H1 (cell line): ENCODE data around the gene ERCC1. TPM values are rescaled to one million over a fixed set of nuclear protein-coding genes. Genes with fewer than 3 reads are reported as not detected.

Experiments
- microRNA-seq, 2 experiments: library from miRNA; unstranded; fragments of <30 nt; microRNA quantifications; one replicate each; pipeline versions ENCODE4 to v1.2.0, GENCODE V29; 2016 to 2020; ENCODE audit warnings: borderline microRNAs expressed in 2 of 2, borderline number of aligned reads in 2 of 2, borderline replicate concordance in 1 of 2
- polyA plus RNA-seq, 7 experiments: library from polyadenylated mRNA; depleted of rRNA in 3 of 7; stranded (reverse) in 5 of 7; unstranded in 2 of 7; fragments of >200 nt in 5 of 7; fragments of 200-250 nt in 2 of 7; gene quantifications; 1 replicate in 5 of 7; 2 replicates in 1 of 7; 4 replicates in 1 of 7; pipeline versions ENCODE4 v1.2.1 to v1.2.3, GENCODE V29; 2011 to 2013; ENCODE audit warnings: missing spikeins in 2 of 7, mixed read lengths in 2 of 7
- small RNA-seq: library from polyadenylated mRNA; stranded (forward); fragments of <200 nt; extraction: miRNeasy Mini kit (QIAGEN cat#:217004); gene quantifications from one replicate; pipeline ENCODE3, GENCODE V24; 2013; ENCODE audit not compliant: insufficient read depth
- total RNA-seq: library from RNA; stranded (reverse); fragmentation: NEBNext Ultra II Directional; extraction: Animal tissue kit (Norgen Biotek cat#: 25700); gene quantifications from 2 replicates; pipeline ENCODE4 v1.2.1, GENCODE V29; 2021

The ERCC1 gene
- total and polyA plus RNA-seq, 2 of the 8 experiments (the other 6 are each of a cell fraction or from before 2014, with no cell fraction given): 44.7 to 94.2 TPM

Small RNA genes lying within 50 kb of the gene (microRNA-seq; reads per million reads assigned to microRNA genes)
- 0 reads per million in 2 experiments for gene MIR6088

Small RNA genes lying within 50 kb of the gene (small RNA-seq; reads per million reads assigned to genes)
- not detected for gene MIR6088

Other genes starting within 250 kb of the ERCC1 start
- 30.5 and 31.8 TPM in 2 replicates for gene TRAPPC6A, start 245.7 kb downstream of the ERCC1 start, total RNA-seq
- 130 and 144 TPM in 2 replicates for gene TRAPPC6A, start 245.7 kb downstream of the ERCC1 start, polyA plus RNA-seq (2011; rRNA removed)
- gene BLOC1S3, start 245.1 kb downstream of the ERCC1 start, total RNA-seq: 6.0 and 8.0 TPM in 2 replicates
- gene BLOC1S3, start 245.1 kb downstream of the ERCC1 start, polyA plus RNA-seq (2011; rRNA removed): 6.1 and 7.6 TPM in 2 replicates
- 1.5 and 1.6 TPM in 2 replicates for gene EXOC3L2, start 178.5 kb downstream of the ERCC1 start, total RNA-seq
- 1.4 and 3.4 TPM in 2 replicates for gene EXOC3L2, start 178.5 kb downstream of the ERCC1 start, polyA plus RNA-seq (2011; rRNA removed)
- 46.8 and 49.8 TPM in 2 replicates for gene MARK4, start 172.6 kb downstream of the ERCC1 start, total RNA-seq
- 12.3 and 22.4 TPM in 2 replicates for gene MARK4, start 172.6 kb downstream of the ERCC1 start, polyA plus RNA-seq (2011; rRNA removed)
- gene CKM, start 101.0 kb downstream of the ERCC1 start, total RNA-seq: not detected in 2 replicates
- 0.08 and 0.09 TPM in 2 replicates for gene CKM, start 101.0 kb downstream of the ERCC1 start, polyA plus RNA-seq (2011; rRNA removed)
- 2.8 and 3.2 TPM in 2 replicates for gene KLC3, start 83.2 kb downstream of the ERCC1 start, total RNA-seq
- gene KLC3, start 83.2 kb downstream of the ERCC1 start, polyA plus RNA-seq (2011; rRNA removed): 1.3 and 2.4 TPM in 2 replicates
- 93.4 and 107 TPM in 2 replicates for gene ERCC2, start 53.3 kb downstream of the ERCC1 start, total RNA-seq
- 117 and 197 TPM in 2 replicates for gene ERCC2, start 53.3 kb downstream of the ERCC1 start, polyA plus RNA-seq (2011; rRNA removed)
- gene PPP1R13L, start 18.8 kb downstream of the ERCC1 start, total RNA-seq: 15.3 and 18.4 TPM in 2 replicates
- gene PPP1R13L, start 18.8 kb downstream of the ERCC1 start, polyA plus RNA-seq (2011; rRNA removed): 9.1 and 20.4 TPM in 2 replicates
- 34.8 and 38.0 TPM in 2 replicates for gene POLR1G, start 17.3 kb downstream of the ERCC1 start, total RNA-seq
- 16.8 and 18.4 TPM in 2 replicates for gene POLR1G, start 17.3 kb downstream of the ERCC1 start, polyA plus RNA-seq (2011; rRNA removed)
- 1.3 and 2.7 TPM in 2 replicates for gene FOSB, start 44.1 kb upstream of the ERCC1 start, total RNA-seq
- gene FOSB, start 44.1 kb upstream of the ERCC1 start, polyA plus RNA-seq (2011; rRNA removed): 0.44 and 1.2 TPM in 2 replicates
- gene RTN2, start 73.1 kb upstream of the ERCC1 start, total RNA-seq: 21.1 and 21.6 TPM in 2 replicates
- gene RTN2, start 73.1 kb upstream of the ERCC1 start, polyA plus RNA-seq (2011; rRNA removed): 21.0 and 33.5 TPM in 2 replicates
- gene PPM1N, start 74.5 kb upstream of the ERCC1 start, total RNA-seq: 11.0 and 12.2 TPM in 2 replicates
- 14.4 and 17.5 TPM in 2 replicates for gene PPM1N, start 74.5 kb upstream of the ERCC1 start, polyA plus RNA-seq (2011; rRNA removed)
- 135 and 138 TPM in 2 replicates for gene VASP, start 83.6 kb upstream of the ERCC1 start, total RNA-seq
- gene VASP, start 83.6 kb upstream of the ERCC1 start, polyA plus RNA-seq (2011; rRNA removed): 89.7 and 163 TPM in 2 replicates
- gene OPA3, start 160.9 kb upstream of the ERCC1 start, total RNA-seq: 12.8 and 14.5 TPM in 2 replicates
- 12.5 and 16.4 TPM in 2 replicates for gene OPA3, start 160.9 kb upstream of the ERCC1 start, polyA plus RNA-seq (2011; rRNA removed)
- 0.19 TPM in 1 of 2 replicates, not detected in the other for gene GPR4, start 178.3 kb upstream of the ERCC1 start, total RNA-seq
- 0.39 and 0.41 TPM in 2 replicates for gene GPR4, start 178.3 kb upstream of the ERCC1 start, polyA plus RNA-seq (2011; rRNA removed)
- gene EML2, start 215.5 kb upstream of the ERCC1 start, total RNA-seq: 28.1 and 28.8 TPM in 2 replicates
- gene EML2, start 215.5 kb upstream of the ERCC1 start, polyA plus RNA-seq (2011; rRNA removed): 29.4 and 45.4 TPM in 2 replicates
- 0.54 and 1.3 TPM in 2 replicates for gene GIPR, start 244.3 kb upstream of the ERCC1 start, total RNA-seq
- 0.42 and 1.0 TPM in 2 replicates for gene GIPR, start 244.3 kb upstream of the ERCC1 start, polyA plus RNA-seq (2011; rRNA removed)